Ishikawa (cell line): ENCODE data around the gene NAA40.

Source experiments
- CEBPB ChIP-seq: IDR thresholded peaks from 2 replicates; pipeline ENCODE4 v1.6.1; 2012
- CREB1 ChIP-seq: IDR thresholded peaks from 2 replicates; pipeline ENCODE4 v1.6.1; 2012; ENCODE audit warnings: low read depth
- EP300 ChIP-seq: IDR thresholded peaks from 2 replicates; pipeline ENCODE4 v1.6.1; 2012; ENCODE audit warnings: borderline replicate concordance
- FOXM1 ChIP-seq: IDR thresholded peaks from 2 replicates; pipeline ENCODE4 v1.6.1; 2012; ENCODE audit warnings: low read depth, borderline replicate concordance
- NFIC ChIP-seq: IDR thresholded peaks from 2 replicates; pipeline ENCODE4 v1.6.1; 2012
- RAD21 ChIP-seq: IDR thresholded peaks from 2 replicates; pipeline ENCODE4 v1.6.1; 2012; ENCODE audit warnings: low read depth
- TEAD4 ChIP-seq: IDR thresholded peaks from 2 replicates; pipeline ENCODE4 v1.6.1; 2012
- TF ChIP-seq, protein P1 (sequence below): IDR thresholded peaks from 2 replicates; pipeline ENCODE4 v1.6.1; 2012
- TF ChIP-seq, protein P2 (sequence below): IDR thresholded peaks from 2 replicates; pipeline ENCODE4 v1.6.1; 2012
- TF ChIP-seq, protein P3 (sequence below): IDR thresholded peaks from 2 replicates; pipeline ENCODE4 v1.6.1; 2012; ENCODE audit warnings: low read depth, mild to moderate bottlenecking

DNA sequence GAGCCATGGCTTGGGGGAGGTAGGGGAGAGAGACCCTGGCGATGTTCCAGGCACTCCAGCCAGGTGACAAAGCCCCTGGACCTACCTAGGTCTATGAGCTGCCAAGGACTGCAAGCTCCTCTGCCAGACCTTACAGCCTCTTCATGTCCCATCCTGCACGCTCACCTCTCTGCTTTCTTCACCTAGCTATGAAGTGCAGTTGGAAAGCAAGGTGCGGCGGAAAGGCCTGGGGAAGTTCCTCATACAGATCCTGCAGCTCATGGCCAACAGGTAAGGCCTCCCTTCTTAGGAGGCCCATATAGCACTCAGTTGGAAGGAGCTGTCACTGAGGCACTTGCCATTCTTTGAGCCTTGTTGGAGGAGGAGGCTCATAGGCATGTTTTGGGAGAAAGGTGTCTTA lies 13.8 kb downstream of the NAA40 start:
- TF ChIP-seq, protein P1, sequence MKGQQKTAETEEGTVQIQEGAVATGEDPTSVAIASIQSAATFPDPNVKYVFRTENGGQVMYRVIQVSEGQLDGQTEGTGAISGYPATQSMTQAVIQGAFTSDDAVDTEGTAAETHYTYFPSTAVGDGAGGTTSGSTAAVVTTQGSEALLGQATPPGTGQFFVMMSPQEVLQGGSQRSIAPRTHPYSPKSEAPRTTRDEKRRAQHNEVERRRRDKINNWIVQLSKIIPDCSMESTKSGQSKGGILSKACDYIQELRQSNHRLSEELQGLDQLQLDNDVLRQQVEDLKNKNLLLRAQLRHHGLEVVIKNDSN, result no peak
- TF ChIP-seq CEBPB (no peak), EP300 (no peak), NFIC (no peak), TEAD4 (no peak), CREB1 (no peak), RAD21 (no peak), FOXM1 (no peak)
- TF ChIP-seq, protein P2, sequence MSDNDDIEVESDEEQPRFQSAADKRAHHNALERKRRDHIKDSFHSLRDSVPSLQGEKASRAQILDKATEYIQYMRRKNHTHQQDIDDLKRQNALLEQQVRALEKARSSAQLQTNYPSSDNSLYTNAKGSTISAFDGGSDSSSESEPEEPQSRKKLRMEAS, result no peak
- TF ChIP-seq, protein P3, sequence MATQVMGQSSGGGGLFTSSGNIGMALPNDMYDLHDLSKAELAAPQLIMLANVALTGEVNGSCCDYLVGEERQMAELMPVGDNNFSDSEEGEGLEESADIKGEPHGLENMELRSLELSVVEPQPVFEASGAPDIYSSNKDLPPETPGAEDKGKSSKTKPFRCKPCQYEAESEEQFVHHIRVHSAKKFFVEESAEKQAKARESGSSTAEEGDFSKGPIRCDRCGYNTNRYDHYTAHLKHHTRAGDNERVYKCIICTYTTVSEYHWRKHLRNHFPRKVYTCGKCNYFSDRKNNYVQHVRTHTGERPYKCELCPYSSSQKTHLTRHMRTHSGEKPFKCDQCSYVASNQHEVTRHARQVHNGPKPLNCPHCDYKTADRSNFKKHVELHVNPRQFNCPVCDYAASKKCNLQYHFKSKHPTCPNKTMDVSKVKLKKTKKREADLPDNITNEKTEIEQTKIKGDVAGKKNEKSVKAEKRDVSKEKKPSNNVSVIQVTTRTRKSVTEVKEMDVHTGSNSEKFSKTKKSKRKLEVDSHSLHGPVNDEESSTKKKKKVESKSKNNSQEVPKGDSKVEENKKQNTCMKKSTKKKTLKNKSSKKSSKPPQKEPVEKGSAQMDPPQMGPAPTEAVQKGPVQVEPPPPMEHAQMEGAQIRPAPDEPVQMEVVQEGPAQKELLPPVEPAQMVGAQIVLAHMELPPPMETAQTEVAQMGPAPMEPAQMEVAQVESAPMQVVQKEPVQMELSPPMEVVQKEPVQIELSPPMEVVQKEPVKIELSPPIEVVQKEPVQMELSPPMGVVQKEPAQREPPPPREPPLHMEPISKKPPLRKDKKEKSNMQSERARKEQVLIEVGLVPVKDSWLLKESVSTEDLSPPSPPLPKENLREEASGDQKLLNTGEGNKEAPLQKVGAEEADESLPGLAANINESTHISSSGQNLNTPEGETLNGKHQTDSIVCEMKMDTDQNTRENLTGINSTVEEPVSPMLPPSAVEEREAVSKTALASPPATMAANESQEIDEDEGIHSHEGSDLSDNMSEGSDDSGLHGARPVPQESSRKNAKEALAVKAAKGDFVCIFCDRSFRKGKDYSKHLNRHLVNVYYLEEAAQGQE, result no peak
